ENCODE results near the gene EPN3. TPM values are rescaled to one million over a fixed set of nuclear protein-coding genes. Genes with fewer than 3 reads are reported as not detected.

Gene EPN3
- total RNA-seq, 2 experiments from 2014 or later: not detected

DNA sequence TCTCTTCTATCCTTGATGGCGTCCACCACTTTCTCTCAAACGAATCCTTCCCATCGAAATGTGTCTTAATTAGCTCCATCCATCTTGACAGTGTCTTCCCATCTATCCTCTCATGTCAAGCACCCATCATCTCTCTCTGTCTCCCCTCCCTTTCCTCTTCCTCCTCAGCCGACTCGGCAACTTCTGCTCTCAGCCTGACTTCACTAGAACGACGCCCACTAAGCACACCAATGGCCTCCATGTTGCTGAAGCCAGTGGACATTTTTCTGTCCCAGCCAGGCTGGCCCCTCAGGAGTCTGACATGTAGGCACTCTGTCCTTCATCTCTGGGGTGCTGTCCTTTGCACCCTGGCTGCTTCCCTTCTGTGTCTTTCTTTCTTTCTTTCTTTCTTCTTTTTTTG, 12.0 kb downstream of the EPN3 start:
- no peaks in the 10 kb centered on the region for H3K9me3 Mint-ChIP-seq (ENCODE audit: low read depth)
- ChIA-PET CTCF (interaction anchor here (1.0 to 1.2 kb wide), 2 partner anchors 18 to 218 kb away, joined by 5 to 7 read pairs; no protein-coding TSS in a partner anchor), POLR2A (no interaction called here)
- intact Hi-C loops (cut with DNase I, micrococcal nuclease): loop anchor here (5.0 to 10.0 kb wide), 4 partner anchors 62 to 610 kb away; partner anchors contain the start of genes ANKRD40 (in 1 of the 2) and NME1 (in 1 of the 2)
- no peaks in the 10 kb centered on the region for H3K36me3 Mint-ChIP-seq (ENCODE audit: low read depth)
- no peak overlapping the region for H3K27ac Mint-ChIP-seq
- no peak overlapping the region for H3K4me3 Mint-ChIP-seq
- ATAC-seq: no peak
- peaks cover 11% of the 10 kb centered on the region for H3K4me1 Mint-ChIP-seq
- no peak for DNase-seq
- H3K27me3 Mint-ChIP-seq: peaks cover 7% of the 10 kb centered on the region

DNA sequence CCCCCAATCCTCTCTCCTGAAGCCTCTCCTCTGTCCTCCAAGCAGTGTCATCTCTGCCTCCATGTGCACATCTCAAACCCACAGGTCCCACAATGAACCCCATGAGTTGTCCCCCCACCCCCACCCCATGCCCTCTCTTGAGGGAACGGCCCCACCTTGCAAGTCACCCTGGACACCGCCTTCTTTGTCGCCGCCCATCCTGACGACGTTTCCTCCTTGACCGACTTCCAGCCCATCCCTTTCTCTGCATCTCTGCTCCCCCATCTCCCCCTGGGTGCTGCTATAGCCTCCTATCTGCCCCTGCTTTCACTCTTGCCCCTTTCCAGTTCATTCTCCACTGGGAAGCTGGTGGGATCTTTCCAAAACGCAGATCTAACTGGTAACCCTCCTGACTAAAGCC, 12.8 kb downstream of the EPN3 start:
- H3K9me3 Mint-ChIP-seq (ENCODE audit: low read depth): no peaks in the 10 kb centered on the region
- H3K36me3 Mint-ChIP-seq (ENCODE audit: low read depth): no peaks in the 10 kb centered on the region
- POLR2A ChIA-PET: no interaction called here
- ATAC-seq (no peak), DNase-seq (no peak)
- intact Hi-C loops (cut with DNase I, micrococcal nuclease): loop anchor here (5.0 to 10.0 kb wide), 4 partner anchors 297 to 609 kb away; partner anchors contain the start of gene NME1 (in 1 of the 2)
- peaks cover 7% of the 10 kb centered on the region for H3K27me3 Mint-ChIP-seq
- H3K27ac Mint-ChIP-seq: no peak overlapping the region
- H3K4me3 Mint-ChIP-seq: no peak overlapping the region
- CTCF ChIA-PET: interaction anchor here (0.6 to 1.3 kb wide), 5 partner anchors 61 to 140 kb away, joined by 3 to 5 read pairs (median 3); no protein-coding TSS in a partner anchor
- peaks cover 11% of the 10 kb centered on the region for H3K4me1 Mint-ChIP-seq

GRCh38 chr17:50546701-50547034, 14.1 kb downstream of the EPN3 start:
- no peak overlapping the region for H3K27ac Mint-ChIP-seq
- no peaks in the 10 kb centered on the region for H3K9me3 Mint-ChIP-seq (ENCODE audit: low read depth)
- intact Hi-C loops (cut with DNase I, micrococcal nuclease): loop anchor here (1.0 to 10.0 kb wide), 11 partner anchors 14 to 608 kb away; partner anchors contain the start of genes CACNA1G (in 1 of the 2), NME1 (in 1 of the 2) and RSAD1 (in 1 of the 2)
- peaks cover 10% of the 10 kb centered on the region for H3K4me1 Mint-ChIP-seq
- CTCF ChIA-PET: interaction anchor here (0.7 to 1.4 kb wide), 7 partner anchors 16 to 86 kb away, joined by 3 to 5 read pairs (median 4); no protein-coding TSS in a partner anchor
- peaks cover 7% of the 10 kb centered on the region for H3K27me3 Mint-ChIP-seq
- no peak for DNase-seq
- POLR2A ChIA-PET: no interaction called here
- H3K36me3 Mint-ChIP-seq (ENCODE audit: low read depth): no peaks in the 10 kb centered on the region
- H3K4me3 Mint-ChIP-seq: peak overlapping the region; percentile 17
- ATAC-seq: no peak

DNA sequence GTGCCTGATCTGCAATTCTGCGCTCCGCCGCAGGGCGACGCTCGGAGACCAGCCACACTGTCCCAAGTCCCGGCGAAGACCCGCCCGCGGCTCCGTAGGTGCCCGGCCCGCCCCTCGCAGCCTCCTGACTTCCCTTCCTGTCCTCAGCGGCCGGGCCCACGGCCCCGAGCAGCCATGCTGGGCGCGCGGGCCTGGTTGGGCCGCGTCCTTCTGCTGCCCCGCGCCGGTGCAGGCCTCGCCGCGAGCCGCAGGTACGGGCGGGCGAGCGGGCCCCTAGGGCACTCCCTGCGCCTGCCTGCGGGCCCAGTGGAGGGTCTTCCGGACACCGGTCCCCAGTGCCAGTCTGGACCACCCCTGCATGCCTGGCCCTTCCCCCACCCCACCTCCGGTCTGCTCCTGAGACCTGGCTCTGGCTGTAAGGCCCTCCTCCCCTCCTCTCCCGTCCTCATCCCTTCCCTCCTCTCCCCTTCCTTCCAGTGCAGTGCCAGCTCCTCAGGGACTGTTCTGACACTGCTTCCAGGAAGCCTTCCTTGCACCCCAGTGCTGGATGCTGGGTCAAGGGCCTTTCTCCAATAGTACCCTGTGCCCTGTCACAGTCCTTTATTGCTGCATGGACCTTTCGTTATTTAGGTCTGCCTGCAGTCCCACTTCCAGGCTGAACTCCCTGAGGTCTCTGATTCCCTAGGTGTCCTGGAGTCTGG, 14.7 kb downstream of the EPN3 start, which contains the start of gene SPATA20:
Gene SPATA20 (plus strand): TSS at position 140 of the 701 bp plus-strand sequence. CDS start 35 bp downstream, at position 175.
- ChIA-PET CTCF (interaction anchor here (0.6 to 2.8 kb wide), 5 partner anchors 15 to 80 kb away, joined by 3 to 13 read pairs (median 4); no protein-coding TSS in a partner anchor), POLR2A (no interaction called here)
- intact Hi-C loops (cut with DNase I, micrococcal nuclease): loop anchor here (1.0 to 10.0 kb wide), 11 partner anchors 13 to 608 kb away; partner anchors contain the start of genes CACNA1G (in 1 of the 2), NME1 (in 1 of the 2) and RSAD1 (in 1 of the 2)
- H3K27ac Mint-ChIP-seq: no peak within 1 kb of the TSS
- peaks cover 8% of the 10 kb centered on the region for H3K4me1 Mint-ChIP-seq
- no peaks in the 10 kb centered on the region for H3K36me3 Mint-ChIP-seq (ENCODE audit: low read depth)
- peak; percentile 93 for DNase-seq
- no peaks in the 10 kb centered on the region for H3K9me3 Mint-ChIP-seq (ENCODE audit: low read depth)
- peaks cover 7% of the 10 kb centered on the region for H3K27me3 Mint-ChIP-seq
- peak; percentile 88 for ATAC-seq
- H3K4me3 Mint-ChIP-seq: peak within 1 kb of the TSS; percentile 63

- POLR2A ChIA-PET: no interaction called here
- Mint-ChIP-seq H3K4me3 (peak overlapping the region; percentile 63), H3K4me1 (peaks cover 3% of the 10 kb centered on the region), H3K36me3 (ENCODE audit: low read depth) (no peaks in the 10 kb centered on the region), H3K27ac (no peak overlapping the region), H3K27me3 (peaks cover 7% of the 10 kb centered on the region), H3K9me3 (ENCODE audit: low read depth) (no peaks in the 10 kb centered on the region)
- ATAC-seq (no peak), DNase-seq (no peak)
- intact Hi-C loops (cut with DNase I, micrococcal nuclease): loop anchor here (1.0 to 10.0 kb wide), 11 partner anchors 13 to 607 kb away; partner anchors contain the start of genes CACNA1G (in 1 of the 2), NME1 (in 1 of the 2) and RSAD1 (in 1 of the 2)
- CTCF ChIA-PET: interaction anchor here (0.6 to 2.8 kb wide), 2 partner anchors 62 to 78 kb away, joined by 3 to 13 read pairs; no protein-coding TSS in a partner anchor
These were observed 15.2 kb downstream of the EPN3 start for GRCh38 chr17:50547736-50548083.

GRCh38 chr17:50548831-50549230, 16.3 kb downstream of the EPN3 start:
- intact Hi-C loops (cut with DNase I, micrococcal nuclease): loop anchor here (5.0 to 10.0 kb wide), 4 partner anchors 293 to 606 kb away; partner anchors contain the start of gene NME1 (in 1 of the 2)

DNA sequence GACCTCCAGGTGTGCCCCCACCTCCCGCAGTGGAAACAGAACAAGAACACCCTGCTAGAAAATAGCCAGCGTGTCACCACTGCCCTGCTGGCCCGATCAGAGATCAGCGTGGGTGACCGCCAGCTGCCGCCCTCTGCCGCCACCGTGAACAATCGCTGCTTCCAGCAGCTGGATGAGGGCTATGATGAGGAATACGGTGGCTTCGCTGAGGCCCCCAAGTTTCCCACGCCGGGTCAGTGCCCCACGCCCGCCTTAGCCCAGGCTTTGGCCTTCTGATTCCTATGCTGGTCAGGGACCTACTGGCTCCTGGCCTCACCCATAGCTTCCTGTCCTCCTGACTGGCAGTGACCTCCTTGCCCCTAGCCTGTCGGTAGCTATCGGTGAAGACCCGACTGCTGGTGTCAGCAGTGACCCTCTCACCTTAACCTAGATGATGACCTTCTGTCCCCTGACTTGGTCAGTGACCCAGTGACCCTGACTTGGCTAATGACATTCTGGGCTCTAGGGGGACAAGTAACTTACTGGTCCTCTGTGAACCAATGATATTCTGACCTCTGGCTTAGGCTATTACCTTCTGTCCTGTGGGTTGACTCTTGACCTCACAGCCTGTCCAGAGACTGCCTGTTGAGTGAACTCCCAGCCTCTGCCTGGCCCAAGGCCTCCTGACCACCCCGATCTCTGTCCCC, 16.9 kb downstream of the EPN3 start:
- ChIA-PET CTCF (interaction anchor here (0.6 to 2.8 kb wide), 3 partner anchors 77 to 145 kb away, joined by 3 to 13 read pairs (median 3); no protein-coding TSS in a partner anchor), POLR2A (no interaction called here)
- H3K4me1 Mint-ChIP-seq: peaks cover 2% of the 10 kb centered on the region
- peaks cover 3% of the 10 kb centered on the region for H3K27me3 Mint-ChIP-seq
- intact Hi-C loops (cut with DNase I, micrococcal nuclease): loop anchor here (5.0 to 10.0 kb wide), 4 partner anchors 293 to 605 kb away; partner anchors contain the start of gene NME1 (in 1 of the 2)
- no peak overlapping the region for H3K27ac Mint-ChIP-seq
- H3K9me3 Mint-ChIP-seq (ENCODE audit: low read depth): no peaks in the 10 kb centered on the region
- DNase-seq (no peak), ATAC-seq (no peak)
- H3K4me3 Mint-ChIP-seq: no peak overlapping the region
- no peaks in the 10 kb centered on the region for H3K36me3 Mint-ChIP-seq (ENCODE audit: low read depth)

More at GRCh38 chr17:50548831-50549230, 16.3 kb downstream of the EPN3 start:
- DNase-seq: no peak
- Mint-ChIP-seq H3K4me3 (no peak overlapping the region), H3K9me3 (ENCODE audit: low read depth) (no peaks in the 10 kb centered on the region), H3K27ac (no peak overlapping the region), H3K4me1 (peaks cover 2% of the 10 kb centered on the region), H3K36me3 (ENCODE audit: low read depth) (no peaks in the 10 kb centered on the region), H3K27me3 (peaks cover 7% of the 10 kb centered on the region)
- ATAC-seq: no peak
- CTCF ChIA-PET: interaction anchor here (0.8 to 2.8 kb wide), 2 partner anchors 77 to 146 kb away, joined by 3 to 13 read pairs; no protein-coding TSS in a partner anchor
- POLR2A ChIA-PET: no interaction called here

- POLR2A ChIA-PET: no interaction called here
- H3K27ac Mint-ChIP-seq: no peak overlapping the region
- intact Hi-C loops (cut with DNase I, micrococcal nuclease): loop anchor here (5.0 to 10.0 kb wide), 4 partner anchors 292 to 605 kb away; partner anchors contain the start of gene NME1 (in 1 of the 2)
These were observed 17.4 kb downstream of the EPN3 start for GRCh38 chr17:50549969-50550368.

GRCh38 chr17:50550661-50551432, 18.3 kb downstream of the EPN3 start:
- Mint-ChIP-seq H3K4me3 (no peak overlapping the region), H3K9me3 (ENCODE audit: low read depth) (no peaks in the 10 kb centered on the region), H3K27me3 (no peaks in the 10 kb centered on the region), H3K4me1 (peaks cover 2% of the 10 kb centered on the region), H3K27ac (no peak overlapping the region), H3K36me3 (ENCODE audit: low read depth) (no peaks in the 10 kb centered on the region)
- peak; percentile 34 for DNase-seq
- no peak for ATAC-seq
- intact Hi-C loops (cut with DNase I, micrococcal nuclease): no loop called here
- CTCF ChIA-PET: interaction anchor here (0.5 to 1.5 kb wide), 7 partner anchors 9 to 1618 kb away, joined by 3 to 5 read pairs (median 3); partner anchors contain the start of gene CACNA1G
- POLR2A ChIA-PET: no interaction called here

More at GRCh38 chr17:50549969-50550368, 17.4 kb downstream of the EPN3 start:
- Mint-ChIP-seq H3K4me1 (peaks cover 2% of the 10 kb centered on the region), H3K9me3 (ENCODE audit: low read depth) (no peaks in the 10 kb centered on the region), H3K4me3 (no peak overlapping the region), H3K36me3 (ENCODE audit: low read depth) (no peaks in the 10 kb centered on the region), H3K27me3 (no peaks in the 10 kb centered on the region)
- CTCF ChIA-PET: interaction anchor here (0.6 to 2.8 kb wide), 5 partner anchors 10 to 80 kb away, joined by 3 to 13 read pairs (median 4); partner anchors contain the start of gene CACNA1G
- ATAC-seq (no peak), DNase-seq (no peak)

DNA sequence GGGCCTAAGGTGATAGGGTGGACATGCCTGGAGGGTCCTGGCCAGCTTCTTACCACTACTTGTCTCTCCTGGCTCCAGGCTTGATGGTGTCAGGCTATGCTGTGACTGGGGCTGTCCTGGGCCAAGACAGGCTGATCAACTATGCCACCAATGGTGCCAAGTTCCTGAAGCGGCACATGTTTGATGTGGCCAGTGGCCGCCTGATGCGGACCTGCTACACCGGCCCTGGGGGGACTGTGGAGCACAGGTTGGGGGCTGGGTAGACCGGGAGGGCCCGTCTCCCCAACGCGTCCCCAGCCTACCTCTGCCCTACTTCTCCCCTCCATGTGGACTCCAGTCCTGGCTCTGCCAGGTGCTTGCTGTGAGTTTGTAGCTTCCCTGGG, 18.9 kb downstream of the EPN3 start:
- ATAC-seq: no peak
- no peaks in the 10 kb centered on the region for H3K36me3 Mint-ChIP-seq (ENCODE audit: low read depth)
- CTCF ChIA-PET: interaction anchor here (0.5 to 1.5 kb wide), 4 partner anchors 9 to 1619 kb away, joined by 3 to 5 read pairs (median 4); partner anchors contain the start of gene CACNA1G

More for the DNA sequence above, 18.9 kb downstream of the EPN3 start:
- H3K4me3 Mint-ChIP-seq: no peak overlapping the region
- peaks cover 2% of the 10 kb centered on the region for H3K27me3 Mint-ChIP-seq
- POLR2A ChIA-PET: no interaction called here
- no peak for DNase-seq
- intact Hi-C loops (cut with DNase I, micrococcal nuclease): no loop called here
- H3K27ac Mint-ChIP-seq: no peak overlapping the region
- H3K9me3 Mint-ChIP-seq (ENCODE audit: low read depth): no peaks in the 10 kb centered on the region
- peaks cover 2% of the 10 kb centered on the region for H3K4me1 Mint-ChIP-seq

All from activated CD4-positive, alpha-beta T cell treated with anti-CD3 and anti-CD28 coated beads for 36 hours (primary cell).